Parathyroid adenoma (tissue), 2 donors: Measurements from ENCODE around the gene FOXA2.
"Not testable (repeated sequence)": the region's sequence is repeated elsewhere in the genome, so short reads cannot be mapped to it uniquely, and the experiment has no call there.

Experiments
- H2AFZ ChIP-seq: fragments of 300-600 bp; sonication (generic); one replicate; pipeline ENCODE4 v1.7.0; 2017; ENCODE audit warnings: antibody characterized with exemption, mild to moderate bottlenecking
- H3K27ac ChIP-seq: fragments of 300-600 bp; sonication (generic); one replicate; pipeline ENCODE4 v1.7.0; 2017
- H3K27me3 ChIP-seq: fragments of 300-600 bp; sonication (generic); one replicate; pipeline ENCODE4 v1.7.0; 2017; ENCODE audit warnings: low read length; ENCODE audit not compliant: control insufficient read depth, insufficient read depth
- H3K36me3 ChIP-seq: fragments of 300-600 bp; sonication (generic); one replicate; pipeline ENCODE4 v1.7.0; 2017; ENCODE audit warnings: low read length; ENCODE audit not compliant: control insufficient read depth, insufficient read depth
- H3K4me1 ChIP-seq: fragments of 300-600 bp; sonication (generic); one replicate; pipeline ENCODE4 v1.7.0; 2017; ENCODE audit warnings: control low read depth
- H3K4me2 ChIP-seq: fragments of 300-600 bp; sonication (generic); one replicate; pipeline ENCODE4 v1.7.0; 2017; ENCODE audit warnings: low read length
- H3K4me3 ChIP-seq: fragments of 300-600 bp; sonication (generic); one replicate; pipeline ENCODE4 v1.7.0; 2017; ENCODE audit warnings: low read depth, low read length
- H3K79me2 ChIP-seq: fragments of 300-600 bp; sonication (generic); one replicate; pipeline ENCODE4 v1.7.0; 2017; ENCODE audit warnings: control low read depth
- H3K9ac ChIP-seq: fragments of 300-600 bp; sonication (generic); one replicate; pipeline ENCODE4 v1.7.0; 2017; ENCODE audit warnings: mild to moderate bottlenecking
- H3K9me3 ChIP-seq: fragments of 300-600 bp; sonication (generic); one replicate; pipeline ENCODE4 v1.7.0; 2017; ENCODE audit warnings: low read length; ENCODE audit not compliant: control insufficient read depth
- CTCF ChIP-seq: fragments of 300-600 bp; sonication (generic); IDR thresholded peaks from one replicate; pipeline ENCODE4 v1.7.0; 2017; ENCODE audit warnings: antibody characterized with exemption, mild to moderate bottlenecking
- donor health status: primary hyperparathyroidism.

FOXA2 gene

GRCh38 chr20:22601361-22602141 lies 17.2 kb upstream of the FOXA2 start:
- Histone ChIP-seq H3K27ac (no peak overlapping the region), H3K4me1 (no peaks in the 10 kb centered on the region), H3K9me3 (no peaks in the 10 kb centered on the region), H3K79me2 (no peaks in the 10 kb centered on the region), H3K4me2 (no peak overlapping the region), H3K27me3 (no peaks in the 10 kb centered on the region), H3K9ac (no peak overlapping the region), H3K36me3 (no peaks in the 10 kb centered on the region), H3K4me3 (no peak overlapping the region), H2AFZ (no peak overlapping the region)
- TF ChIP-seq CTCF: no peak

GRCh38 chr20:22599258-22599657 lies 14.9 kb upstream of the FOXA2 start:
- H2AFZ ChIP-seq, H3K9me3 ChIP-seq, H3K9ac ChIP-seq, H3K27ac ChIP-seq, H3K4me2 ChIP-seq, H3K27me3 ChIP-seq, H3K4me1 ChIP-seq, H3K79me2 ChIP-seq, H3K4me3 ChIP-seq, H3K36me3 ChIP-seq: not testable (repeated sequence)

- Histone ChIP-seq H3K36me3 (no peaks in the 10 kb centered on the region), H3K4me2 (no peak overlapping the region), H2AFZ (no peak overlapping the region), H3K79me2 (no peaks in the 10 kb centered on the region), H3K9ac (no peak overlapping the region), H3K4me1 (no peaks in the 10 kb centered on the region), H3K27ac (no peak overlapping the region), H3K9me3 (no peaks in the 10 kb centered on the region), H3K27me3 (no peaks in the 10 kb centered on the region), H3K4me3 (no peak overlapping the region)
- TF ChIP-seq CTCF: no peak
Measured at GRCh38 chr20:22597303-22597702, 12.9 kb upstream of the FOXA2 start.

GRCh38 chr20:22590662-22591061 lies 6.3 kb upstream of the FOXA2 start:
- no peaks in the 10 kb centered on the region for H3K36me3 ChIP-seq
- no peak overlapping the region for H3K4me3 ChIP-seq
- peaks cover 8% of the 10 kb centered on the region for H3K27me3 ChIP-seq
- H3K9me3 ChIP-seq: no peaks in the 10 kb centered on the region
- no peak overlapping the region for H3K9ac ChIP-seq
- no peaks in the 10 kb centered on the region for H3K4me1 ChIP-seq
- no peak overlapping the region for H3K4me2 ChIP-seq
- no peak for TF ChIP-seq CTCF
- H3K27ac ChIP-seq: no peak overlapping the region
- H3K79me2 ChIP-seq: no peaks in the 10 kb centered on the region
- no peak overlapping the region for H2AFZ ChIP-seq

- no peak overlapping the region for H3K4me3 ChIP-seq
- peak; percentile 21 for TF ChIP-seq CTCF
- H3K9ac ChIP-seq: no peak overlapping the region
- H3K36me3 ChIP-seq: no peaks in the 10 kb centered on the region
- no peaks in the 10 kb centered on the region for H3K9me3 ChIP-seq
- no peaks in the 10 kb centered on the region for H3K4me1 ChIP-seq
- H2AFZ ChIP-seq: peak overlapping the region; percentile 33
- no peaks in the 10 kb centered on the region for H3K79me2 ChIP-seq
- peaks cover 19% of the 10 kb centered on the region for H3K27me3 ChIP-seq
- no peak overlapping the region for H3K4me2 ChIP-seq
- H3K27ac ChIP-seq: no peak overlapping the region
Measured at GRCh38 chr20:22586645-22587310, 2.4 kb upstream of the FOXA2 start.
